DND-41 (cell line): ENCODE data around the gene GPRASP3.

Experiments used
- ATAC-seq: fragments of 200-7000 bp; cut with Tn5 transposase; 3 replicates; pipeline ENCODE4 v1.9.1; 2021; ENCODE audit warnings: low read depth; ENCODE audit not compliant: insufficient read depth
- DNase-seq: peaks from one replicate; pipeline ENCODE4 v3.0.0-alpha.2; 2020
- H2AFZ ChIP-seq: 2 replicates; pipeline ENCODE4 v1.6.0; 2012; ENCODE audit warnings: low read depth, low read length
- H3K27ac ChIP-seq: 2 replicates; pipeline ENCODE4 v1.5.1; 2012; ENCODE audit warnings: low read length, inconsistent platforms
- H3K27me3 ChIP-seq: fragments of 200-600 bp; sonication (generic); 2 replicates; pipeline ENCODE4 v1.6.0; 2012; ENCODE audit warnings: low read length, mild to moderate bottlenecking, inconsistent platforms; ENCODE audit not compliant: insufficient read depth, poor library complexity
- H3K36me3 ChIP-seq: 2 replicates; pipeline ENCODE4 v1.5.1; 2012; ENCODE audit warnings: low read length, inconsistent platforms; ENCODE audit not compliant: insufficient read depth
- H3K4me1 ChIP-seq: 2 replicates; pipeline ENCODE4 v1.5.1; 2012; ENCODE audit warnings: mild to moderate bottlenecking, low read length; ENCODE audit not compliant: insufficient read depth
- H3K4me2 ChIP-seq: 2 replicates; pipeline ENCODE4 v1.6.0; 2012; ENCODE audit warnings: mild to moderate bottlenecking, moderate library complexity, low read length, inconsistent platforms; ENCODE audit not compliant: insufficient read depth
- H3K4me3 ChIP-seq, 2 experiments: fragments of 200-600 bp in 1 of 2; shearing (Covaris generic) in 1 of 2; 2 replicates each; pipeline ENCODE4 v1.5.1; 2012 to 2016; ENCODE audit warnings: inconsistent platforms in 2 of 2, low read length in 2 of 2, mild to moderate bottlenecking in 2 of 2, low read depth in 1 of 2, moderate library complexity in 1 of 2
- H3K79me2 ChIP-seq: 2 replicates; pipeline ENCODE4 v1.6.0; 2012; ENCODE audit warnings: low read length, inconsistent platforms; ENCODE audit not compliant: insufficient read depth
- H3K9ac ChIP-seq: 2 replicates; pipeline ENCODE4 v1.6.0; 2012; ENCODE audit warnings: low read depth, mild to moderate bottlenecking, inconsistent platforms, low read length, moderate library complexity
- H3K9me3 ChIP-seq: 2 replicates; pipeline ENCODE4 v1.5.1; 2012; ENCODE audit warnings: low read length, moderate library complexity, mild to moderate bottlenecking, inconsistent platforms; ENCODE audit not compliant: insufficient read depth, severe bottlenecking
- H4K20me1 ChIP-seq: 2 replicates; pipeline ENCODE4 v1.6.0; 2012; ENCODE audit warnings: low read length; ENCODE audit not compliant: insufficient read depth
- EZH2 ChIP-seq: IDR thresholded peaks from 3 replicates; pipeline ENCODE4 v1.6.1; 2012; ENCODE audit warnings: borderline replicate concordance, low read depth, mild to moderate bottlenecking, moderate library complexity, low read length, inconsistent platforms; ENCODE audit not compliant: severe bottlenecking
- TF ChIP-seq, protein P1 (sequence below): IDR thresholded peaks from 2 replicates; pipeline ENCODE4 v1.5.1; 2012; ENCODE audit warnings: borderline replicate concordance, low read length, moderate library complexity, mild to moderate bottlenecking; ENCODE audit not compliant: poor library complexity, severe bottlenecking; ENCODE audit errors: extremely low read depth

Gene GPRASP3

GRCh38 chrX:102712216-102712966 is 8.2 kb upstream of the GPRASP3 start, which contains the start of gene GPRASP2:
Gene GPRASP2, plus strand, starts transcription at chrX:102712448. Its CDS starts 2,422 bp downstream, at chrX:102714870.
- no peak within 1 kb of the TSS for H2AFZ ChIP-seq
- no peak within 1 kb of the TSS for H3K4me3 ChIP-seq
- H3K27me3 ChIP-seq = no peaks in the 10 kb centered on the region
- no peaks in the 10 kb centered on the region for H3K9me3 ChIP-seq
- H3K4me1 ChIP-seq = peaks cover 16% of the 10 kb centered on the region
- no peak within 1 kb of the TSS for H3K9ac ChIP-seq
- H4K20me1 ChIP-seq = no peaks in the 10 kb centered on the region
- no peak for ATAC-seq
- no peaks in the 10 kb centered on the region for H3K36me3 ChIP-seq
- no peak for TF ChIP-seq EZH2
- TF ChIP-seq, protein P1, sequence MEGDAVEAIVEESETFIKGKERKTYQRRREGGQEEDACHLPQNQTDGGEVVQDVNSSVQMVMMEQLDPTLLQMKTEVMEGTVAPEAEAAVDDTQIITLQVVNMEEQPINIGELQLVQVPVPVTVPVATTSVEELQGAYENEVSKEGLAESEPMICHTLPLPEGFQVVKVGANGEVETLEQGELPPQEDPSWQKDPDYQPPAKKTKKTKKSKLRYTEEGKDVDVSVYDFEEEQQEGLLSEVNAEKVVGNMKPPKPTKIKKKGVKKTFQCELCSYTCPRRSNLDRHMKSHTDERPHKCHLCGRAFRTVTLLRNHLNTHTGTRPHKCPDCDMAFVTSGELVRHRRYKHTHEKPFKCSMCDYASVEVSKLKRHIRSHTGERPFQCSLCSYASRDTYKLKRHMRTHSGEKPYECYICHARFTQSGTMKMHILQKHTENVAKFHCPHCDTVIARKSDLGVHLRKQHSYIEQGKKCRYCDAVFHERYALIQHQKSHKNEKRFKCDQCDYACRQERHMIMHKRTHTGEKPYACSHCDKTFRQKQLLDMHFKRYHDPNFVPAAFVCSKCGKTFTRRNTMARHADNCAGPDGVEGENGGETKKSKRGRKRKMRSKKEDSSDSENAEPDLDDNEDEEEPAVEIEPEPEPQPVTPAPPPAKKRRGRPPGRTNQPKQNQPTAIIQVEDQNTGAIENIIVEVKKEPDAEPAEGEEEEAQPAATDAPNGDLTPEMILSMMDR = no peak
- no peaks in the 10 kb centered on the region for H3K79me2 ChIP-seq
- no peak for DNase-seq
- no peak within 1 kb of the TSS for H3K27ac ChIP-seq
- no peak within 1 kb of the TSS for H3K4me2 ChIP-seq

- H3K4me2 ChIP-seq = no peak overlapping the region
- peaks cover 16% of the 10 kb centered on the region for H3K4me1 ChIP-seq
- DNase-seq = no peak
- H3K4me3 ChIP-seq = no peak overlapping the region
- no peaks in the 10 kb centered on the region for H3K36me3 ChIP-seq
- no peaks in the 10 kb centered on the region for H3K9me3 ChIP-seq
- H2AFZ ChIP-seq = no peak overlapping the region
- no peak for ATAC-seq
- H3K9ac ChIP-seq = no peak overlapping the region
- TF ChIP-seq EZH2 = no peak
- TF ChIP-seq, protein P1 = no peak
- H3K27me3 ChIP-seq = no peaks in the 10 kb centered on the region
- no peak overlapping the region for H3K27ac ChIP-seq
- H4K20me1 ChIP-seq = no peaks in the 10 kb centered on the region
- H3K79me2 ChIP-seq = no peaks in the 10 kb centered on the region
Measured at GRCh38 chrX:102712981-102713625, 7.4 kb upstream of the GPRASP3 start.

- H3K9ac ChIP-seq = no peak overlapping the region
- no peak overlapping the region for H3K27ac ChIP-seq
- no peak for DNase-seq
- no peak for ATAC-seq
- no peaks in the 10 kb centered on the region for H3K27me3 ChIP-seq
- no peak for TF ChIP-seq EZH2
- TF ChIP-seq, protein P1 = no peak
- no peaks in the 10 kb centered on the region for H3K36me3 ChIP-seq
- no peak overlapping the region for H3K4me2 ChIP-seq
- no peak overlapping the region for H3K4me3 ChIP-seq
- no peaks in the 10 kb centered on the region for H3K9me3 ChIP-seq
- H2AFZ ChIP-seq = no peak overlapping the region
- peaks cover 1% of the 10 kb centered on the region; the same call in 1 of the 2 replicates for H3K4me1 ChIP-seq
- no peaks in the 10 kb centered on the region for H4K20me1 ChIP-seq
- no peaks in the 10 kb centered on the region for H3K79me2 ChIP-seq
Measured at GRCh38 chrX:102714994-102715393, 5.5 kb upstream of the GPRASP3 start.
